Upper lobe of left lung (tissue), 4 donors: ENCODE measurements around the gene VASH2.

Experiments
- CTCF ChIP-seq, 6 experiments: fragments of 450-650 bp in 4 of 6; fragments of 200-600 bp in 2 of 6; sonication (generic) in 2 of 6; IDR thresholded peaks; one replicate each; pipeline ENCODE4 v1.5.1; 2016 to 2019; ENCODE audit warnings: antibody characterized with exemption in 6 of 6
- EP300 ChIP-seq, 4 donors: sonication (generic); formaldehyde crosslinking; IDR thresholded peaks; one replicate each; pipeline ENCODE4 v1.5.1; 2017; ENCODE audit warnings: antibody characterized with exemption in 4 of 4, control low read depth in 2 of 4
- POLR2A ChIP-seq, 4 donors: fragments of 450-650 bp; IDR thresholded peaks; one replicate each; pipeline ENCODE4 v1.5.1; 2016 to 2017; ENCODE audit warnings: antibody characterized with exemption in 4 of 4, mild to moderate bottlenecking in 2 of 4
- POLR2AphosphoS5 ChIP-seq, 2 donors: sonication (generic); formaldehyde crosslinking; IDR thresholded peaks; one replicate each; pipeline ENCODE4 v1.5.1; 2017; ENCODE audit warnings: antibody characterized with exemption in 2 of 2

DNA sequence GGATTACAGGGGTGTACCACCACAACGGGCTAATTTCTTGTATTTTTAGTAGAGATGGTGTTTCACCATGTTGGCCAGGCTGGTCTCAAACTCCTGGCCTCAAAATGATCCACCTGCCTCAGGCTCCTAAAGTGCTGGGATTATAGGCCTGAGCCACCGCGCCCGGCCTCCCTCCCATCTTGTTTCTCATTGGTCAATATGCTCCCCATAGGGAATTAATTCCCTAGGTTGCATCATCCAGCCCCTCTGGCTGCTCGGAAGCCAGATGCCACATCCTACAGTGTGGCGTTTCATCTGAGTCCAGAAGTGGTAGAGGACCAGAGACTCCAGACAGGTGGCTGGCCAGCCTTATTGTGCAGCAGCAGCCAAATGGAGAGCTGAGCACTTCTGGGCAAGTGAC is 11.5 kb upstream of the VASH2 start:
- no peak for TF ChIP-seq CTCF (IDR thresholded peaks at IDR 0.05)
- no peak for TF ChIP-seq POLR2AphosphoS5 (IDR thresholded peaks at IDR 0.05)
- no peak for TF ChIP-seq EP300 (IDR thresholded peaks at IDR 0.05)
- no peak for TF ChIP-seq POLR2A (IDR thresholded peaks at IDR 0.05)
